ENCODE measurements around the gene ZNF629.

DNA sequence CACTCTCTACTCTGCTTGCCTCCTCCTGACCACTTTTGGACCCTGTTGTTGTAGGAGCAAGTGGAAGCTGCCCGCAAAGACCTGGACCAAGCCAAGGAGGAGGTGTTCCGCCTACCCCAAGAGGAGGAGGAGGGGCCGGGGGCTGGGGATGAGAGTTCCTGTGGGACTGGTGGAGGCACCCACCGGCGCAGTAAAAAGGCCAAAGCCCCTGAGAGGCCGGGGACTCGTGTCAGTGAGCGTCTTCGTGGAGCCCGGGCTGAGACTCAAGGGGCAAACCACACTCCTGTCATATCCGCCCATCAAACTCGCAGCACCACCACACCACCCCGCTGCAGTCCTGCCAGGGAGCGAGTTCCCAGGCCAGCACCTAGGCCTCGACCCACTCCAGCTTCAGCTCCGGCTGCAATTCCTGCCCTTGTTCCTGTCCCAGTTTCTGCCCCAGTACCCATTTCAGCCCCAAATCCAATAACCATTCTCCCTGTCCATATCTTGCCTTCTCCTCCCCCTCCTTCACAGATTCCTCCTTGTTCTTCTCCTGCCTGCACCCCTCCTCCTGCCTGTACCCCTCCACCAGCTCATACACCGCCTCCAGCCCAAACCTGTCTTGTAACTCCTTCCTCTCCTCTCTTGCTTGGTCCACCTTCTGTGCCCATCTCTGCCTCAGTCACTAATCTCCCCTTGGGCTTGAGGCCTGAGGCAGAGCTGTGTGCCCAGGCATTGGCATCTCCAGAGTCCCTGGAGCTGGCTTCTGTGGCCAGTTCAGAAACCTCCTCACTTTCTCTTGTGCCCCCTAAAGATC lies 49.8 kb downstream of the ZNF629 start:
- no peak for TF ChIP-seq GATA2 (IDR thresholded peaks at IDR 0.05; ENCODE audit: low read depth, low read length)
- no peak for TF ChIP-seq GATA3 (IDR thresholded peaks at IDR 0.05; ENCODE audit: low read depth, low read length)
